Body of pancreas (tissue), 4 donors: ENCODE results near the gene SEMA4D.

Experiments
- CTCF ChIP-seq, 7 experiments: fragments of 450-650 bp in 4 of 7; fragments of 200-600 bp in 3 of 7; sonication (generic) in 3 of 7; IDR thresholded peaks; one replicate each; pipeline ENCODE4 v1.5.1; 2016 to 2019; ENCODE audit warnings: antibody characterized with exemption in 7 of 7
- POLR2A ChIP-seq, 3 donors: fragments of 450-650 bp; IDR thresholded peaks; one replicate each; pipeline ENCODE4 v1.6.1; 2016; ENCODE audit warnings: antibody characterized with exemption in 3 of 3, mild to moderate bottlenecking in 2 of 3

- TF ChIP-seq CTCF (IDR thresholded peaks at IDR 0.05) (no peak), POLR2A (IDR thresholded peaks at IDR 0.05) (no peak)
Observed at GRCh38 chr9:89481538-89481915, 16.4 kb downstream of the SEMA4D start.
